Measurements from ENCODE around the gene SIGLEC1.

SIGLEC1 gene

DNA sequence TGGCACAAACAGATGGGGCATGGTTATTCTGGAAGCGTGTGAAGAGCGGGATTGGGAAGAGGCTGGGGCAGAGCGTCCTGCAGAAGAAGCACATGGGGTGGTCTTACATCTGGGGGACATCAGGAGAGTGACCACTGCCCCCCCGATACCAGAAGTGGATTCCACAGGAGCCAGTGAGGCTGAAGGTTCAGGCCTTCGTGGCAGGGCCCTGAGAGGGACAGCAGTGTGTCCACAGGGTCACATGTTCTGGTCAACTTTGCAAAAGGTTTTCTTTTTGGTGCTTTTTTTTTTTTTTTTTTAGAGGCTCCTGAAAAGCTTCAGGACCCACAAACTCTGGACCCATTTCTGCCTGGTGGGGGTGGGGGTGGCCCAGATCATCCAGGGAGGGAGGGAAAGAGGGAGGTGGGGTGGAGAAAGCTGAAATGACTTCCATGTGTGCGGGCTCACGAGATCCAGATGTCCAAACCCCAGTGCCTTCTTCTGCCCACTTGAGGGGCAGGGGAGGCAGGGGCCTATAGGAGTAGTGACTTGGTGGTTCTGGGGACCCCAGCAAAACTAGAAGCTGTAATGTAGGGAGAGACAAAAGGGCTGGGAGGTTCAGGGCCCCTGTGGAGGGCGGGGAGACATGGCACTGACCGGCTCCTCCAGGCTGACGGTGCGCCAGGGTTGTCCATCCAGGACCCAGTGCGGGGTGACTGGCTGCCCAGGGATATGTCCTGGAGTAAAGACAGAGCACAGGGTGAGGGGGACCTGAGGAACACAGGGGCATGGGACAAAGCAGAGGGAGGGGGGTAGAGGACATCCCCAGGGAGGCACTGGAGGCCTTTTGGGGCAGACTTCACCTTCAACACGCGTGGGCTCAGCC lies 33.3 kb downstream of the SIGLEC1 start:
- no peak for DNase-seq

DNA sequence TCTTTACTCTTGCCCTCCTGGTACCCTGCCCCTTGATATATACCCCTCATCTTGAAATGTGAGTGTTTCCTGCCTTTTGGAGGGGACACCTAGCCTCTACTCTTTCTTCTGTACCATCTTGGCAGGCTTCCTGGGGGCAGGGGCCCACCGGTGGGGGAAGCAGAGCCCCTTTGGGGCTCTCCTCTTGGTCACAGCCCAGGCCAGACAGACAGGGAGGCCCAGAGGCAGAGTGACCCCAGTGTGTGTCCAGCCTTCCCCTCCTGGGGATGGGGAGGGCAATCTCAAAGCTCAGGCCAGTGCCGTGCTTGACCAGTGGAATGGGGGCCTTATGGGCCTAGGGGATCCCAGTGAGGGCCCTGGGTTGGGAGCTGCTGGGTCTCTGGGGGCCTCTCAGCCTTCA lies 34.2 kb downstream of the SIGLEC1 start:
- no peak for DNase-seq

DNA sequence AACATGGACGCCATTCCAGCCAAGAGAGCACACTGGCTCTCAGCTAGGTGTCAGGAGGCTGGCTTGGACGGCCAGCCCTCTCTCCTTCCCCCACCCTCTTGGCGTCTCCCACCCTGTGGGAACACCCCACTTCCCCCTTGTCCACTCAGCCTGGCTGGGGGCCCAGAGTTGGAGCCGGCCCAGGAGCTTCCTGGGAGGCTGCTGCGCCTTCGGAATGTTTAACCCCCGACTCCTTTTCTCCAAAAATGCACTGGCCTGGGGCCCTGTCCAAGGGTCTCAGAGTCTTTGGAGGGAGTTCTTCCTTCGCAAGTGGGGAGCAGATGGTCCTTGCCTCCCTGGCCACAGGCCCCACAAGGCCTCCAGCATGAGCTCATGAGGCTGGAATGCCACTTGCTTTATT lies 34.7 kb downstream of the SIGLEC1 start:
- no peak for DNase-seq

DNA sequence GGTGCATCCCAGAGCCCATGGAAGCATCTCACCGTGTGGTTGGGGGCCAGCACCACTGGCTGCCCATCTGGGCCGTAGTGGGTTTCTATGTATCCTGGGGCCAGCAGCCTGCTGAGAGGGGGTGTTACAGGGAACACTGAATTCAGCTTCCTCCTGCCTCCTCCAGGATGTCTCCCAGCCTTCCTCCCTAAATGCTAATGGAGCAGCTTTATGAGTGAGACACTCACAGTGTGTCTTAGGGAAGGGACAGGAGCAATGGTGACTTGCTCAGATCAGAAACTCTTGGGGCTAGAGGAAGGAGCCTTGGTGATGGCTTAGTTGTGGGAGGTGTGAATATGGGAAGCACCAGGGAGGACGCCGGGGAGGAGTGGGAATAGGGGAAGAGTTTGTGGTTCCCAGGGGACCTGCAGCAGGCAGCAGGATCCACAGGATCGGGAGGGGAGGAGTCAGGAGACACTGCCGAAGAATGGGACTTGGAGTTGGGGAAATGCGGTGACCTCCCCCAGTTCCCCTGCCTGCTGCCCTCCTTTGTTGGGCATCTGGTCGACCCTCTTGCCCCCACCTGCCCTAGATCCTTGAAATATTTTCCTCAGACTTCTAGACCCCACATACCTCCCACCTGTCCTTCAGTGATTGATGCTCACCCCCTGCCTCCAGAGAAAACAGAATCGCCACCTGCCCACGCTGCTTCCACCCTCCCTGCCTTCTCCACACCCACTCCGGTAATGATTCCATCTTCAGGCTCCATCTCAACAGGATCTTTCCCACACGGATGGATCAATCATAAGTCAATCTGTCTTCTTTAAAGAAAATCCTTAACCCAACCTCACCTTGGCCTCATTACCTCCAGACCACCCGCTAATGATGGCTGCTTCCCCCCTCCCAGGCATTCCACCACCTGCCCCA lies 37.2 kb downstream of the SIGLEC1 start:
- DNase-seq = no peak

DNA sequence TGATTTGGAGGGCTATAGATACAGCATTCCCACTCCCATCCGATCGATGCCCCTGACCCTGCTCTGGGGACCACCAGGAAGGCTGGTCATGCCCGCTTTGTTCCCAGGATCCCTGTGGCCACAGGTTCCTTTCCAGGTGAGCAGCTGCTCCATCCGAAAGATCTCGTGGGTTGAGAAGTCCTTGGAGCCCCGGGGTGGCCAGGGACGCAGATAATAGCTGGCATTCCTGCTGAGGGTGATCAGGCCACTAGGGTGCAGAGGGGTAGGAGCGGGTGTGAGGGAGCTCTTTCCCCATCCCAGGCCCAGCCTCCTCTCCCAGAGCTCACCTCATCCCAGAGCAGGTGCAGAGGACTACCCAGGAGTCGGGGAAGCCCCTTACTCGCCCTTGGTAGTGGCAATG lies 38.0 kb downstream of the SIGLEC1 start:
- no peak for DNase-seq

DNA sequence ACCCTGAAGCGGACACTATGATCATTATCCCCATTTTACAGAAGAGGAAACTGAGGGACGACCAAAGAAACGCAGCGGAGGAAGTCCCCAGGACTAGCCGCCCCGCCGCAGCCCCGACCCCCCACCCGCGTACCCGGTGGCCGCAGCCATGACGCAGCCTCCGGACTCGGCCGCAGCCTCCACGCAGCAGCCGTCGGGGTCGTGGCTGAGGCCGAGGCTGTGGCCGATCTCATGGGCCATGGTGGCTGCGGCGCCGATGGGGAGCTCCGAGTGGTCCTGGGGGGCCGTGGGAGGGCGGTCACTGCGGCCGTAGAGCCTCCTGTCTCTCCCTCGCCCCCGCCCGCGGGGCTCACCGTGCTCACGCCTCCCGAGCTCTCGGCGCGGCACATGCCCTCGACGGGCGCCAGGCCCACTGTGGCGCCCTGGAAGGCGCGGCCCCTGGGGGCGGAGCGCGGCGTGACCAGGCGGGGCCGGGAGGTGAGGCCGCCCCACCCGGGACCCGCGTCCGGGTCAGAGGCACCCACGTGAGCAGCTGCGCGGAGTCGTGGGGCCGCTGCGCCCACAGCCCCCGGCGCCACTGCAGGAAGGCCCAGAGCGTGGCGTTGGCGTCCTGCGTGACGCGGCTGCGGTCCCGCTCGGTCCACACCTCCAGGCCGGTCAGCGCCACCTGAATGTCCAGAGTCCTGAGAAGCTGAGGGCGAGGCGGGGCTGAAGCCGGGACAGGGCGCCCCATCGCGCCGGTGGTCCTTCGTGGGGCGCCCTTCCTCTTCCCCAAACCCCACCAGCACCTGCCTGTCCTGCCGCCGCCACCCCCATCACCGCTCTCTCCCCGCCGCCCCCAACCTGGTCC lies 39.0 kb downstream of the SIGLEC1 start:
- DNase-seq = no peak

DNA sequence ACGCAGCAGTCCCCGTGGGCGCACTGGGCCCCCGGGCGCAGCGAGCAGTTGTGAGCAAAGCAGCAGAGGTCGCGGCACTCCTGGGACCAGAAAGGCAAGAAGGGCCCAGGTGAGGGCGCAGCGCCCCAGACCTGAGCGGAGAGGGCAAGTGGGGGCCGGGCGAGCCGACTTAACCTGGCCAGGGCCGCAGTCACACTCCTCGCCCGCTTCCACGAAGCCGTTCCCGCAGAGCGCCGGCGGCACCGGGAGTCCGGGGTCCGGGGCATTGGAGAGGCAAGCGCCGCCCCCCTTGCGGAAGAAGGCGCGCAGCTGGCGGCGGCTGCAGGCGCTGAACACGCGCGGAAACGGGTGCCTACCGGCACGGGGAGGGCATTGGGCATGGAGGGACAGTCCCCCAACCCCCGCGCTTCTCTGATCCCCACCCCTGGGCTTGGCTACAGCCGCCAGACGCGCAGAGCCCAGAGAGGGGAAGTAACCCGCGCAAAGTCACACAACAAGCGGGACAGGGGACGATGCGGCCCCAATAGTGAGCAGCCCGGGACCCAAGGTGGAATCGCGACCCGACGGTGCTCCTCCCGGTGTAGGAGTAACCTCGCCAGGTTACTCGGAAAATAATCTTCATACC lies 39.7 kb downstream of the SIGLEC1 start:
- no peak for DNase-seq

DNA sequence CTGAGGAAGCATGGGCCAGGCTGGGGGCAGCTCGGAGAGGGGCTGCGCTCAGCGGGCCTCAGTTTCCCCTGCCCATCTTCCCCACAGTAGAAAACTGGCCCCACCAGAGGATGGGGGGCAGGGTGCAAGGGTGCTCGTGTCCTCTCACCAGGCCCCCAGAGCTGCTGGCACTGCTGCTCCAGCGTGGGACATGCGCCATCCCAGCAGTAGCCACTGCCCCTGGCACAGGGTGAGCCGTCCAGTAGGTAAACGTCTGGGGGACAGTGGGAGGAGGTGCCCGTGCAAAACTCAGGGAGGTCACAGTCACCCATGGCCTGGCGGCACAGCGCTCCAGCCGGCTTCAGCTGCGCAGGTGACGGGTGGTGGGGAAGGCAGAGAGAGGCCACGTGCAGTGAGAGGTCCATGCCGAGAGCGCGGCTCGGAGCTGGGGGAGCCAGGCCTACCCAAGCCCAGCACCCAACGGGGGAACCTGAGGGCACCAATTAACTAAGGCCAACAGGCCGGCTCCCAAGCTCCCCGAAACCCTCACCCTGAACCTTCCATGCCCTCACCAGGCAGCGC lies 40.3 kb downstream of the SIGLEC1 start:
- DNase-seq = no peak

DNA sequence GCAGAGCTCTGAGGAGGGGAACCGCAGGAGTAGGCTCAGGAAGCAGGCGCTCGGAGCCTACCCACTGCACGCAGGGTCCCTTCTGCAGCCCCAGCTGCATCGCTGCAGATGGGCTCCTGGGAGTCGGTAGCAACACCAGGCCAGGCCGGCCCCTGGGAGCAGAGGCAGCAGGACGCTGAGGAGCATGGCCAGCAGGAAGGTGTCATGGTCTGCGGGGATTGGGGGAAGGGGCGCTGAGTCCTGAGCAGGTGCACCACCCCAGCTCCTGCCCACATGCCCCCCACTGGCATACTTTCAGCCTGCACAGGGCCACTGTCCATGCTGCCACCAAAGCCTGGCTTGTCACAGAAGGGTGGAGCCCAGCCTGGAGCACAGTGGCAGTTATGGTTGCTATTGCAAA lies 41.5 kb downstream of the SIGLEC1 start:
- no peak for DNase-seq

DNA sequence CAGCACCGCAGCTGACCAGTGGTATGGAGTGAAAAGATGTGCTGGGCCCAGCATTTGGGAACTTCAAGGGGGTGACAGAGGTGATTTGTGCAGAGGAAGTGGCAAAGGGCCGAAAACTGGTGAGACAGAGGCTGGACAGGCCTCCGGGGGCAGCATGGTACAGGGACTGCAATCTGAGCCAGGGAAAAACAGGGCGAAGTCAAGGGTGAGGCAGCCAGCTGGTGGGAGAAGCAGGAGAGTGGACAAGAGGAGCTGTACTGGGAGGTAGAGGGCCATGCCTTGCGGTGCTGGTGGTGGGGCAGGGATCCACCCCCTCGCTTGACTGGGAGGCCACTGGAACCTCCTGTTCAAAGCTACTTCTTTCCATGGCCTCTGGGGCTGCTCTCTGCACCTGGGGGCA lies 41.9 kb downstream of the SIGLEC1 start:
- DNase-seq = no peak

DNA sequence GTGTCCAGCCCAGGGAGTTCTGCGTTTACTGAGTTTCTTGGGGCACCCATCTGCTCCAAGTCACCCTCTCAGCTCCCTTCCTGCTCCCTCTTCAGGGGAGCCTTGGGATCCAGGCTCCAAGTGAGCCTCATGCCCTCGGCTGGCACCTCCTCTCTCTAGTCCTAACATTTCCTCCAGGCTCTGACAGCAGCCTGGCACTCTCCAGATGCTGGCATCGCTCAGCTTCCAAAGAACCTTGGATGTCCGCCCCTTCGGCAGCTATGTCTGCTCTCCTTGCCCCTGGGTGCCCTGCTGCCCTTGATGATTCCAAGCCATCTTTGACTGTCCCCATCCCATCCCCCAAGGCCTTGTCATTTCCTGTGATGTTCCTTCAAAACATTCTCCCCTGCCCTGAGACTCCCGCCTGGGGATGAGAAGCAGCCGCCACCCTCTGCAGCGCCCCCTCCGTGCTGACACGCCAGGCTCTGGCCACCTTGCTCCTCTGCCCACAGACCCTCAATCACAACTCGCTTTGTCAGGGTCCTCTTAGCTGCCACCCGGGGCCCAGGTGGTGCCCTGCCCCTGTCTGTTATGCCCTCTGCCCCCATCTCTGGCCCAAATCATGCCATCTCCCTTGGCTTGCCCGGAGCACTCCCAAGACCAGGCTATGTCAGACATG lies 42.6 kb downstream of the SIGLEC1 start:
- DNase-seq = no peak

DNA sequence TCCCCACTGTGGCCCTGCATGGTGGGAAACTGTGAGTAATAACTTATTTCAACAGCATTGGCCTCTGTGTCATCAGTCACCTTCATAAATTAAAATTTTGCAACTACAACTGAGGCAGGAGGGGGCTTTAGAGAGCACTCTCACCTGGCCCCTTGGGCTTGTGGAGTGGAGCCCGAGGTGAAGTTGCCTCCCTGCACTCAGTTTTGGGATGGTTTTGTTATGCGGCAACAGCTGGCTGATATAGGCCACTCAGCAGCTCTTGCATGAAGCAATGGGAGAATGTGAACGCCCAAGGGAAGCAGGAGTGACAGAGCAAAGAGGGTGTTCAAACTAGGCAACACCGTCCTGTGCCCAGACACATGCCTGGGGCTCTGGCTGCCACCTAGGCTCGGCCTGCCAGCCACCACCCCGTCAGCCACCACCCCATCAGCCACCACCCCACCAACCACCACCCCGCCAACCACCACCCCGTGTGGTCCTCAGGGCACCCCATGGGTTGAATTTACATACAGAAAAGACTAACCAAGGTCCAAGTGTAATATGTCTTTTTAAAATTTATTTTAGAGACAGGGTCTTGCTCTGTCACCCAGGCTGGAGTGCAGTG lies 44.9 kb downstream of the SIGLEC1 start:
- DNase-seq = no peak

DNA sequence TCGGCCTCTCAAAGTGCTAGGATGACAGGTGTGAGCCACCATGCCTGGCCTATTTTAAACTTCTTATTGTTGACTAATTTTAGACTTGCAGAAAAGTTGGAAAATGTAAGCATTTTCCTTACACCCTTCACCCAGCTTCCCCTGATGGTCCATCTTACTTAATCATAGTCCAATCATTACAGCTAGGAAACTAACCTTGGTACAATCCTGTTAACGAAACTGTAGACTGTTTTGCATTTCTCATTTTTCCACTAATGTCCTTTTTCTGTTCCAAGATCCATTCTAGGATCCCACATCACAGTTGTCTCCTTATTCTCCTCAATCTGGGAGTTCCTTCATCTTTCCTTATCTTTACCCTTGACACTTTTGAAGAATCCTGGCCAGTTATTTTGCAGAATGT lies 48.5 kb downstream of the SIGLEC1 start:
- no peak for DNase-seq

DNA sequence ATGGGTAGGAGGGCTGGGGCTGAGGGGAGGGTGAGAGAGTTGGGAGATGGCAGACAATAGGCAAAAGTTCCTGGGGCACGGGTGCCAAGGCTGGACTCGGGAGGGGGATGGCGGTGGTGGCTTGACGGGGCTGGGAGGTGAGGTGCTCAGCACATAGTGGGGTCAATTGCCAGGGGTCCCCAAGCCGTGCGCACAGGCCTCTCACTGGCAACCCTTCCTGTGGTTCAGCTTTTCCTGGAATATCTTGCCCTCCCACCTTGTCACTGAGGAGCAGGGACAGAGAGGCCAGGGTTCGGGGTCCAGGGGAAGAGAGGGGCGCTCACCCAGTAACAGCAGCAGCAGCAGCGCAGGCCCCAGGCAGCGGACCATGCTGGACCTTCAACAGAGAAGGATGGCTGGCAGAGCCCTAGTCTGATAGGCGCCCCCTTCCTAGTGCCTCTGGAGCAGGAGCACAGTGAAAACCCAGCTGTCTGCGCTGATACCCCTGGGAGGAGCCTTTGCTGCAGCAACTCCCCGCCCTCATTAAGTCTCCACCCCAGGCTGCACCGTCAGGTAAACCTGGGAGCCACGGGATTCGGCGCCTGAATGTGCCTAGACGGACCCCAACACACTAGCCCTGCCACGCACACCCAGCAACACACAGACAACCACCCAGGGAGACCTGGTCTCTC lies 49.2 kb downstream of the SIGLEC1 start, which contains the start of gene GFRA4:
Gene GFRA4 (minus strand): TSS at position 369 of the 671 bp plus-strand sequence. CDS start 0 bp downstream, at position 369.
- DNase-seq = no peak
